Measurements from ENCODE around the gene CCNL1. TPM values are rescaled to one million over a fixed set of nuclear protein-coding genes. Genes with fewer than 3 reads are reported as not detected.
"Not testable (repeated sequence)": the region's sequence is repeated elsewhere in the genome, so short reads cannot be mapped to it uniquely, and the experiment has no call there.

The CCNL1 gene
- total RNA-seq, 2 donors from 2014 or later: 94.5 to 157 TPM

DNA sequence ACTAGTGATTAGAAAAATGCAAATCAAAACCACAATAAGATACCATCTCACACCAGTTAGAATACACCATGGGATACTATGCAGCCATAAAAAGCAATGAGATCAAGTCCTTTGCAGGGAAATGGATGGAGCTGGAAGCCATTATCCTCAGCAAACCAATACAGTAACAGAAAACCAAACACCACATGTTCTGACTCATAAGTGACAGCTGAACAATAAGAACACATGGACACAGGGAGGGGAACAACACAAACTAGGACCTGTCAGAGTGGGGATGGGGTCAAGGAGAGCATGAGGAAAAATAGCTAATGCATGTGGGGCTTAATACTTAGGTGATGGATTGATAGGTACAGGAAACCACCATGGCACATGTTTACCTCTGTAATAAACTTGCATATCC is 36.0 kb upstream of the CCNL1 start:
- DNase-seq (ENCODE audit: low spot score): no peak
- Histone ChIP-seq H3K9me3 (no peaks in the 10 kb centered on the region), H3K4me1 (replicated peaks) (no peaks in the 10 kb centered on the region), H3K27me3 (replicated peaks; ENCODE audit: insufficient read depth) (no peaks in the 10 kb centered on the region), H3K4me3 (no peak overlapping the region), H3K36me3 (no peaks in the 10 kb centered on the region), H3K27ac (no peak overlapping the region)
- intact Hi-C loops (cut with DNase I): no loop called here
- TF ChIP-seq CTCF (IDR thresholded peaks at IDR 0.05) (no peak), POLR2AphosphoS5 (IDR thresholded peaks at IDR 0.05) (no peak), POLR2A (IDR thresholded peaks at IDR 0.05) (no peak)

- H3K27ac ChIP-seq; H3K9me3 ChIP-seq; H3K27me3 ChIP-seq (replicated peaks; ENCODE audit: insufficient read depth); intact Hi-C loops (cut with DNase I); H3K36me3 ChIP-seq; DNase-seq (ENCODE audit: low spot score); H3K4me1 ChIP-seq (replicated peaks); H3K4me3 ChIP-seq: not testable (repeated sequence)
- 95% methylated on average over 5 of the region's 5 CpGs for WGBS
These were observed 31.2 kb upstream of the CCNL1 start for GRCh38 chr3:157191149-157191548.

- intact Hi-C loops (cut with DNase I): no loop called here
- H3K4me1 ChIP-seq (replicated peaks): no peaks in the 10 kb centered on the region
- 74% methylated on average over 2 of the region's 2 CpGs for WGBS
- no peak overlapping the region for H3K27ac ChIP-seq
- H3K27me3 ChIP-seq (replicated peaks; ENCODE audit: insufficient read depth): no peaks in the 10 kb centered on the region
- no peaks in the 10 kb centered on the region for H3K9me3 ChIP-seq
- TF ChIP-seq CTCF (IDR thresholded peaks at IDR 0.05): no peak
- no peak for TF ChIP-seq POLR2AphosphoS5 (IDR thresholded peaks at IDR 0.05)
- no peak for TF ChIP-seq POLR2A (IDR thresholded peaks at IDR 0.05)
- no peak for DNase-seq (ENCODE audit: low spot score)
- no peaks in the 10 kb centered on the region for H3K36me3 ChIP-seq
- H3K4me3 ChIP-seq: no peak overlapping the region
These were observed 30.5 kb upstream of the CCNL1 start for GRCh38 chr3:157190380-157190872.

- intact Hi-C loops (cut with DNase I): no loop called here
- Histone ChIP-seq H3K4me3 (no peak overlapping the region), H3K27ac (no peak overlapping the region), H3K4me1 (replicated peaks) (no peaks in the 10 kb centered on the region), H3K36me3 (no peaks in the 10 kb centered on the region), H3K9me3 (no peaks in the 10 kb centered on the region), H3K27me3 (replicated peaks; ENCODE audit: insufficient read depth) (no peaks in the 10 kb centered on the region)
- TF ChIP-seq POLR2A (IDR thresholded peaks at IDR 0.05): no peak
- TF ChIP-seq POLR2AphosphoS5 (IDR thresholded peaks at IDR 0.05): no peak
- TF ChIP-seq CTCF (IDR thresholded peaks at IDR 0.05): no peak
- DNase-seq (ENCODE audit: low spot score): no peak
These were observed 28.4 kb upstream of the CCNL1 start for GRCh38 chr3:157188391-157188790.

- Histone ChIP-seq H3K36me3 (no peaks in the 10 kb centered on the region), H3K27me3 (replicated peaks; ENCODE audit: insufficient read depth) (no peaks in the 10 kb centered on the region), H3K9me3 (no peaks in the 10 kb centered on the region), H3K27ac (no peak overlapping the region), H3K4me3 (no peak overlapping the region), H3K4me1 (replicated peaks) (no peaks in the 10 kb centered on the region)
- TF ChIP-seq POLR2AphosphoS5 (IDR thresholded peaks at IDR 0.05): no peak
- TF ChIP-seq CTCF (IDR thresholded peaks at IDR 0.05): no peak
- TF ChIP-seq POLR2A (IDR thresholded peaks at IDR 0.05): no peak
- intact Hi-C loops (cut with DNase I): no loop called here
- no peak for DNase-seq (ENCODE audit: low spot score)
- WGBS: 87% methylated on average over 3 of the region's 3 CpGs
These were observed 22.9 kb upstream of the CCNL1 start for GRCh38 chr3:157182879-157183278.
